GM12892 (cell line): ENCODE results near the gene TIAM1.

Experiments
- POLR2A ChIP-seq: IDR thresholded peaks from 2 replicates; pipeline ENCODE4 v1.6.1; 2011; ENCODE audit warnings: low read depth, low read length, control low read depth
- POLR2AphosphoS5 ChIP-seq: IDR thresholded peaks from 2 replicates; pipeline ENCODE4 v1.6.1; 2011; ENCODE audit warnings: low read depth, low read length, control low read depth

- no peak for TF ChIP-seq POLR2A
- TF ChIP-seq POLR2AphosphoS5: no peak
These were observed 89.9 kb downstream of the TIAM1 start for GRCh38 chr21:31254131-31254530.
